H1 (cell line): ENCODE measurements around the gene CTDNEP1. TPM values are rescaled to one million over a fixed set of nuclear protein-coding genes. Genes with fewer than 3 reads are reported as not detected.

ENCODE experiments used
- ASH2L ChIP-seq: fragments of 200-600, 300-600 bp; sonication (generic); IDR thresholded peaks from one replicate; pipeline ENCODE4 v1.7.1; 2017; ENCODE audit warnings: low read length
- BRCA1 ChIP-seq: IDR thresholded peaks from 2 replicates; pipeline ENCODE4 v1.6.1; 2012; ENCODE audit warnings: low read depth, low read length, improper control_type of control experiment
- KDM4A ChIP-seq: IDR thresholded peaks from one replicate; pipeline ENCODE4 v1.7.1; 2012; ENCODE audit warnings: low read depth, mild to moderate bottlenecking, moderate library complexity, low read length, inconsistent platforms; ENCODE audit not compliant: severe bottlenecking
- MAFK ChIP-seq: IDR thresholded peaks from 2 replicates; pipeline ENCODE4 v1.6.1; 2012; ENCODE audit warnings: low read depth, mild to moderate bottlenecking, improper control_type of control experiment, low read length
- RBBP5 ChIP-seq: IDR thresholded peaks from 2 replicates; pipeline ENCODE4 v1.7.1; 2012; ENCODE audit warnings: low read depth, mild to moderate bottlenecking, inconsistent platforms, low read length, moderate library complexity, borderline replicate concordance
- TBP ChIP-seq: IDR thresholded peaks from 2 replicates; pipeline ENCODE4 v1.6.1; 2011; ENCODE audit warnings: low read depth, low read length, improper control_type of control experiment
- YY1 ChIP-seq: IDR thresholded peaks from 2 replicates; pipeline ENCODE4 v1.6.1; 2011; ENCODE audit warnings: low read depth, mild to moderate bottlenecking, low read length
- polyA plus RNA-seq, 7 experiments: library from polyadenylated mRNA; depleted of rRNA in 3 of 7; stranded (reverse) in 5 of 7; unstranded in 2 of 7; fragments of >200 nt in 5 of 7; fragments of 200-250 nt in 2 of 7; gene quantifications; 1 replicate in 5 of 7; 2 replicates in 1 of 7; 4 replicates in 1 of 7; pipeline versions ENCODE4 v1.2.1 to v1.2.3, GENCODE V29; 2011 to 2013; ENCODE audit warnings: missing spikeins in 2 of 7, mixed read lengths in 2 of 7
- total RNA-seq: library from RNA; stranded (reverse); fragmentation: NEBNext Ultra II Directional; extraction: Animal tissue kit (Norgen Biotek cat#: 25700); gene quantifications from 2 replicates; pipeline ENCODE4 v1.2.1, GENCODE V29; 2021
- TF ChIP-seq, protein P1 (sequence below), 3 experiments: IDR thresholded peaks; 1 replicate in 2 of 3; 2 replicates in 1 of 3; pipeline versions ENCODE4 v1.5.1 to v1.6.1; 2011; ENCODE audit warnings: low read length in 3 of 3, mild to moderate bottlenecking in 3 of 3, inconsistent platforms in 2 of 3, low read depth in 1 of 3, moderate library complexity in 1 of 3; ENCODE audit not compliant: insufficient read depth in 1 of 3; ENCODE audit errors: control extremely low read depth in 1 of 3

The CTDNEP1 gene
- total and polyA plus RNA-seq, 2 of the 8 experiments (the other 6 are each of a cell fraction or from before 2014, with no cell fraction given): 114 to 123 TPM

DNA sequence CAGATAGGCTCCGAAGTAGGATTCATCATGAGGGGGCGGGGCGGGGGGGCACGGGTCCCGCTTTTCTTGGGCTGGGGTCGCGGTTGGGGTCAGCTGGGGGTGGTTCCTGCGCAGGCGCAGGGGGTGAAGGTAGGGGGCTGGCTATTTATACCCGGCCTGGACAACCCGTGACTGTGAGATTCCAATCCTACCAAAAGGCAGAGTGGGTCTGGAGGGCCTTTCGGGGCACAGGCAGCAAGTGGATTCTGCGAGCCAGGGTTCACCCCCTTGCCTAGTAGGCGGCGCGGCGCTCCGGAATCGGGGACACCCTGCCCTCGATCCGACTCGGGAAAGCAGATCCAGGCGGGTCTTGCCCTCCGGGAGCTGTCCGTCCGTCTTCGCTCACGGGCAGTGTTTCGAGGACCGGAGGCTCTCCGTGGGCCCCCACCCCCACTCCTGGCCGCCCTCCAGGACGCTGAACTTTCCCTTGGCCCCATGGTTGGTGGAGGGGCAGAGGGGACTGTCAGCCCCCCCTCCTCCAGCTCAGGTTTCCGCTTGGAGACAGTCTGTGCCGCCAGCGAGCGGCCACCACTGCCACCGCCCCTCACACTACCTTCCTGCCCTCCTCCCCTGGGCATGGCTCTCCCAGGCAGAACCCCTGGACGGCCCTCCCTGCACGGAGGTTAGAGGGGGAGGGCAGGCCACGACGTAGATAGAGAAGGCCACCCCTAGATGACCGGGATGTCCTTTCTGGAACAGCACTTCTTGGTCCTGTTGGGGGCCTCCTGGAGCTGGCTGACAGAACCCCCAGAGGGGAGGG lies 30.6 kb upstream of the CTDNEP1 start (continued):
- TF ChIP-seq, protein P1, sequence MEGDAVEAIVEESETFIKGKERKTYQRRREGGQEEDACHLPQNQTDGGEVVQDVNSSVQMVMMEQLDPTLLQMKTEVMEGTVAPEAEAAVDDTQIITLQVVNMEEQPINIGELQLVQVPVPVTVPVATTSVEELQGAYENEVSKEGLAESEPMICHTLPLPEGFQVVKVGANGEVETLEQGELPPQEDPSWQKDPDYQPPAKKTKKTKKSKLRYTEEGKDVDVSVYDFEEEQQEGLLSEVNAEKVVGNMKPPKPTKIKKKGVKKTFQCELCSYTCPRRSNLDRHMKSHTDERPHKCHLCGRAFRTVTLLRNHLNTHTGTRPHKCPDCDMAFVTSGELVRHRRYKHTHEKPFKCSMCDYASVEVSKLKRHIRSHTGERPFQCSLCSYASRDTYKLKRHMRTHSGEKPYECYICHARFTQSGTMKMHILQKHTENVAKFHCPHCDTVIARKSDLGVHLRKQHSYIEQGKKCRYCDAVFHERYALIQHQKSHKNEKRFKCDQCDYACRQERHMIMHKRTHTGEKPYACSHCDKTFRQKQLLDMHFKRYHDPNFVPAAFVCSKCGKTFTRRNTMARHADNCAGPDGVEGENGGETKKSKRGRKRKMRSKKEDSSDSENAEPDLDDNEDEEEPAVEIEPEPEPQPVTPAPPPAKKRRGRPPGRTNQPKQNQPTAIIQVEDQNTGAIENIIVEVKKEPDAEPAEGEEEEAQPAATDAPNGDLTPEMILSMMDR (IDR thresholded peaks at IDR 0.05; ENCODE audit: control extremely low read depth in 1 of 3, insufficient read depth in 1 of 3, low read depth in 1 of 3, low read length in 3 of 3): no peak
- peak; percentile 10 for TF ChIP-seq KDM4A
- no peak for TF ChIP-seq TBP
- TF ChIP-seq BRCA1: no peak
- TF ChIP-seq RBBP5: 0 out of 2 replicates have a peak, but pooled peaks have one; percentile 37
- no peak for TF ChIP-seq YY1
- no peak for TF ChIP-seq MAFK
- no peak for TF ChIP-seq ASH2L
